ENCODE measurements around the gene AKNA.

AKNA gene

GRCh38 chr9:114394523-114395333, 6.9 kb upstream of the AKNA start:
- no peak for DNase-seq

GRCh38 chr9:114392749-114393112, 4.9 kb upstream of the AKNA start:
- no peak for DNase-seq

DNA sequence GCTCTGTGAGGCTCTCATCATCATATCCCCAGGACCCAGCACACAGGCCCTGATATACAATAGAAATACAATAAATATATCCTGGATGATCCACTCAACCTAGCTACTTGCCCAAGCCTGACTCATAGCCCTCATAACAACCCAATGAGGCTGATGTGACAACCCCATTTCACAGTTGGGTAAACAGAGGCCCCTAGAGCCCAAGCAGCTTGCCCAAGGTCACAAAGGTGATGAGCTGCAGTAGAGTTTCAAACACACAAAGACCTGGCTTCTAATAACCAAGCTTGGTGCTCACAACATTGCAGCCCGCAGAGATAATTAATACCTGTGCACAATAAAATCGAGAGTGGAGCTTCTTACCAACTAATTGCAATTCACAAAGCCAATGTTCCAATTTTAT, 3.2 kb upstream of the AKNA start:
- no peak for DNase-seq

- DNase-seq = no peak
Observed at GRCh38 chr9:114389612-114390368, 2.0 kb upstream of the AKNA start.

- no peak for DNase-seq
Observed at GRCh38 chr9:114388764-114389375, 1.1 kb upstream of the AKNA start.

DNA sequence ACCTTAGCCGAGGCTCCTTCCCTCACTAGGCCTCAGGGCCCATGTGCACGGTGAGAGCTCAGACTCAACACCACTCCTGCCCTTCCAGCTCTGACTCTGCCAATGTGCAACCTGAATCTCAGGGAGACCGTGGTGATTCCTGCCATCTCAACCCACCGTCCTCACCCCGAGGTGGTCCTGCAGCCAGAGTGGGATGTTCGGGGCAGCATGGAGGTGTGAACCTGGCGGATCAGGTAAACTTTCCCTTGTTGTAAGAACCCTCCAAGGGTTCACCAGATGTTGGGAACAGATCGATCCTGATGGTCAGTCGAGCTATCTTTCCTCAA, 538 bp upstream of the AKNA start:
- DNase-seq = no peak

- DNase-seq = no peak
Observed at GRCh38 chr9:114386886-114387679, 699 bp downstream of the AKNA start.

GRCh38 chr9:114386361-114386885, 1.4 kb downstream of the AKNA start:
- DNase-seq = no peak

GRCh38 chr9:114385397-114386181, 2.2 kb downstream of the AKNA start:
- DNase-seq = peak; percentile 87

DNA sequence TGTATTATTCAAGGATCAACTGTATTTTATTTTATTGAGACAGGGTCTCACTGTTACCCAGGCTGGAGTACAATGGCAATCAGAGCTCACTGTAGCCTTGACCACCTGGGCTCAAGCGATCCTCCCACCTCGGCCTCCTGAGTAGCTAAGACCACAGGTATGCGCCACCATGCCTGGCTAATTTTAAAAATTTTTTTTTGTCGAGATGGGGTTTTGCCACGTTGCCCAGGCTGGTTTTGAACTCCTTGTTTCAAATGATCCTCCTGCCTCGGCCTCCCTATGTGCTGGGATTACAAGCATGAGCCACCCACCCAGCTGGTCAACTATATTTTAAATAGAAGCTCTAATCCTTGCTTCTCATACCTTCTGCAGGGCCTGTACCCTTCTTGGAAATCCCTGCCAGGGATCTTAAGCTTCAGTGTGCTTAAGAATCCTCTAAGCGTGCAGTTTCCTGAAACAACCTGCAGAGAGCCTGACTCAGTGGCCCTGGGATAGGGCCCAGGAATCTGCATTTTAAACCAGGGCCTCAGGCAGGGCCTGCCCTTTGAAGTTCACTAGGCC, 2.9 kb downstream of the AKNA start:
- DNase-seq = no peak

- DNase-seq = no peak
Observed at GRCh38 chr9:114384341-114384740, 3.4 kb downstream of the AKNA start.

DNA sequence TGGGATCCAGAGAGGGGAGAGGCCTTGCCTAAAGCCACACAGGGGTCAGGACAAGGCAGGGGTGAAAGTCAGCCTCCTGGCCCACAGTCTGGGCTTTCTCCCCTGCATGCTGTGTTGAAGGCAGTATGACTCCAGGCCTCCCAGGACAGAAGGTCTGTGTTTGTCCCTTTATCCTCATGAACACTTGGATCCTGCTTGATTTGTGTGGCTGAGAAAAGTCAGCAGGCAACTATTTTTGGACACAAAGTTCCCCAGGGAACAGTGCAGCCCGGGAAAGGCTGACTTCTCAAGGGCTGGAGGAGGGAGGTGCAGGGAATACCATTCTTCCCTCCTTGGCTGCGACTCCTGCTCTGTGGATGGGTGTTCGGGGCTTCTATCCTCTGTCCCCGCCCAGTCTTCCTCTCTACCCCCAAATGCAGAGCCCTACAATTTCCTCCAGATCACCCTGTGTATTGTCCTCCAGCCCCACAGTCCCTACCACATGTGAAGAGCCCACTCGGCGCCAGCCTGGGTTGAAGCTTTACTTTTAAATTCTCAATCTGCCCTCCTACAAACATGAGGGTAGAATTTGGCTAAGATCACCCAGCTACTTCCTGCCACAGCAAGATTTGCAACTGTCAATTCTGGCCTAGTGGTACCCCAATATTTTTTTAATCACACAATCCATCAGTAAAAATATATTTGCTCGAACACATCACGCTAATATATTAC, 4.1 kb downstream of the AKNA start:
- DNase-seq = no peak

DNA sequence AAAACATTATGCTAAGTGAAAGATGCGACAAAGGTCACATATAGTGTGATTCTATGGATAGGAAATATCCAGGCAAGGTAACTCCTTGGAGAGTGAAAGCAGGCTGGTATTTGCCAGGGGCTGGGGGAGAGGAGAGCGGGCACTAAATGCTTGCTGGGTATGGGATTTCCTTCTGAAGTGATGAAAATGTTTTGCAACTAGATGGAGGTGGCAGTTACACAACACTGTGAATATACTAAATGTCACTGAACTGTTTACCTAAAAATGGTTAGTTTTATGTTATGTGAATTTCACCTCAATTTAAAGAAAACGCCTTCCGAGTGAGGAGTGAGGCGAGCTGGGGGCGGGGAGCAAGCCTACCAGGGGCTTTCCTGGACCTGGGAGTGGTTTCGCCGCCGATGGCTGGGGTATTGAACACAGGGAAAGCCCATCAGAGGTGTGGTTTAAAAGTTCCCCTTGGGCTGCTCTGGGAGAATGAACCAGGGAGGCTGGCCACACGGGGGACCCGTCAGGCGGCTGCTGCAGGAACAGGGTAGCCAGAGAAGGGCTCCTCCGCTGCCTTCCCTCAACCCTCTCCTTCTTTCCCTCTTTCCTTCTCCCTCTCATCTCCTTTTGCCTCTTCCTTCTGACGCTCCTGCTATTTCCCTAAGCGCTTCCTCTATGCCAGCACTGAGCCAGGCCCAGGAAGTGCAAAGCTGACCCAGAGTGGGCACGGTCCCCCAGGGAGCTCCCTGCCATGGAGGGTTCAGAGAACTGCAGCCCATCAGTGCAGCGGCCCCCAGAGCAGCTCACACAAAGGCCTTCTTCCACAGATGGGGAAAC, 4.9 kb downstream of the AKNA start:
- DNase-seq = peak; percentile 72

- no peak for DNase-seq
Observed at GRCh38 chr9:114378883-114379282, 8.9 kb downstream of the AKNA start.

DNA sequence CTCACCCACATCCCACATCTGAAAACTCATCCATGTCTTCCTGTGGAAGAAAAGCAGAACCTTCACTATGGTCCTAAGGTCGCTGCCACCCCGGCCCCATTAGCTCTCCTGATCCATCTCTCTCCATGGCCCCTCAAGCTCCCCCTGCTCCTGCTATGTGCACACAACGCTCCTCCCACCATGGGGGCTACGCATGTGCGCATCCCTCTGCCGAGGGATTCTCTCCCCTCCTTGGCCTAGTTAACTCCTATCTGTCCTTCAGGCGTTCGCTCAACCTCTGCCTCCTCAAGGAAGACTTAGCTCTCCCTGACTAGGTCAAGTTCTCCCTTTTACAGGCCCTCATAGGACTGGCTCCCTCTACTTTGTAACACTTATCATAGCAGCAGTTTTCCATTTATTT, 9.8 kb downstream of the AKNA start:
- DNase-seq = no peak

- DNase-seq = no peak
Observed at GRCh38 chr9:114376586-114377445, 11.0 kb downstream of the AKNA start.

GRCh38 chr9:114375386-114376175, 12.2 kb downstream of the AKNA start:
- no peak for DNase-seq

GRCh38 chr9:114374936-114375335, 12.8 kb downstream of the AKNA start:
- DNase-seq = no peak
